ENCODE results near the gene DGCR2.

GRCh38 chr22:19042285-19043120 lies 79.7 kb downstream of the DGCR2 start:
- TF ChIP-seq CTCF (IDR thresholded peaks at IDR 0.05) (no peak), POLR2A (IDR thresholded peaks at IDR 0.05) (no peak)

Measured in heart left ventricle (tissue), 13 donors.